Activated CD8-positive, alpha-beta T cell treated with anti-CD3 and anti-CD28 coated beads, Interleukin-2, amount 10 ng/mL, durations not matched to agents 7 days and 5 days (primary cell): ENCODE results near the gene CEP192. TPM values are rescaled to one million over a fixed set of nuclear protein-coding genes. Genes with fewer than 3 reads are reported as not detected.

Experiments used
- ATAC-seq: fragments of 150-1000 bp; cut with Tn5 transposase; one replicate; pipeline ENCODE4 v1.10.0; 2021; ENCODE audit warnings: moderate library complexity
- CTCF ChIA-PET: fragments of 350-600 bp; sonication (Branson Sonifier 250); formaldehyde crosslinking; loops from one replicate; lab custom pipeline; 2021; ENCODE audit warnings: antibody characterized with exemption; lab: Charles Lee
- POLR2A ChIA-PET: fragments of 350-600 bp; sonication (Branson Sonifier 250); formaldehyde crosslinking; loops from one replicate; lab custom pipeline; 2021; ENCODE audit warnings: antibody characterized with exemption; lab: Charles Lee
- DNase-seq: peaks from one replicate; pipeline ENCODE4 v3.0.0-alpha.2; 2020
- H3K27ac Mint-ChIP-seq: one replicate; pipeline ENCODE4 v1.8.0; 2021; ENCODE audit warnings: mild to moderate bottlenecking, mixed read lengths
- H3K27me3 Mint-ChIP-seq: one replicate; pipeline ENCODE4 v1.8.0; 2021; ENCODE audit warnings: low read depth, mixed read lengths
- H3K36me3 Mint-ChIP-seq: one replicate; pipeline ENCODE4 v1.8.0; 2021; ENCODE audit warnings: low read depth, mixed read lengths
- H3K4me1 Mint-ChIP-seq: one replicate; pipeline ENCODE4 v1.8.0; 2021; ENCODE audit warnings: low read depth, mixed read lengths
- H3K4me3 Mint-ChIP-seq: one replicate; pipeline ENCODE4 v1.8.0; 2021; ENCODE audit warnings: mild to moderate bottlenecking, mixed read lengths
- H3K9me3 Mint-ChIP-seq: one replicate; pipeline ENCODE4 v1.8.0; 2022; ENCODE audit warnings: mixed read lengths; ENCODE audit not compliant: insufficient read depth
- total RNA-seq, 2 experiments: library from RNA; stranded (reverse); gene quantifications; one replicate each; pipeline ENCODE4 v1.2.3, GENCODE V29; 2021

CEP192 gene
- total RNA-seq, 2 experiments from 2014 or later: 55.9 to 61.0 TPM

GRCh38 chr18:13136056-13136903, 145.1 kb downstream of the CEP192 start:
- Mint-ChIP-seq H3K4me3 (peak overlapping the region; percentile 98), H3K36me3 (peaks cover 4% of the 10 kb centered on the region), H3K27ac (peak overlapping the region; percentile 79), H3K9me3 (no peaks in the 10 kb centered on the region), H3K4me1 (peaks cover 30% of the 10 kb centered on the region), H3K27me3 (no peaks in the 10 kb centered on the region)
- ChIA-PET CTCF (no interaction called here), POLR2A (interaction anchor here (0.6 to 1.8 kb wide), 5 partner anchors 11 to 188 kb away, joined by 3 to 11 read pairs (median 3); partner anchors contain the start of genes CEP192 and SEH1L)
- DNase-seq: peak; percentile 46
- peak; percentile 6 for ATAC-seq

- no peaks in the 10 kb centered on the region for H3K9me3 Mint-ChIP-seq
- no peaks in the 10 kb centered on the region for H3K36me3 Mint-ChIP-seq
Measured at GRCh38 chr18:13136904-13137669, 145.9 kb downstream of the CEP192 start.

GRCh38 chr18:13137670-13138419, 146.7 kb downstream of the CEP192 start:
- POLR2A ChIA-PET: interaction anchor here (0.7 to 1.8 kb wide), 7 partner anchors 11 to 474 kb away, joined by 3 to 11 read pairs (median 4); partner anchors contain the start of gene CEP192
- DNase-seq (peak; percentile 92), ATAC-seq (peak; percentile 91)
- H3K4me3 Mint-ChIP-seq: peak overlapping the region; percentile 98
- H3K27me3 Mint-ChIP-seq: no peaks in the 10 kb centered on the region
- no peaks in the 10 kb centered on the region for H3K36me3 Mint-ChIP-seq
- peaks cover 5% of the 10 kb centered on the region for H3K9me3 Mint-ChIP-seq
- CTCF ChIA-PET: interaction anchor here (0.6 kb wide), 1 partner anchor 22 kb away, joined by 3 read pairs; no protein-coding TSS in a partner anchor
- H3K27ac Mint-ChIP-seq: peak overlapping the region; percentile 98
- peaks cover 32% of the 10 kb centered on the region for H3K4me1 Mint-ChIP-seq

More at GRCh38 chr18:13136904-13137669, 145.9 kb downstream of the CEP192 start:
- DNase-seq (peak; percentile 69), ATAC-seq (peak; percentile 54)
- Mint-ChIP-seq H3K4me1 (peaks cover 32% of the 10 kb centered on the region), H3K4me3 (peak overlapping the region; percentile 98), H3K27me3 (no peaks in the 10 kb centered on the region), H3K27ac (peak overlapping the region; percentile 98)
- POLR2A ChIA-PET: interaction anchor here (0.6 to 1.8 kb wide), 9 partner anchors 10 to 475 kb away, joined by 3 to 11 read pairs (median 3); partner anchors contain the start of genes CEP192 and SEH1L
- CTCF ChIA-PET: no interaction called here

- Mint-ChIP-seq H3K9me3 (peaks cover 12% of the 10 kb centered on the region), H3K4me3 (peak overlapping the region; percentile 98), H3K27me3 (no peaks in the 10 kb centered on the region), H3K27ac (peak overlapping the region; percentile 98), H3K4me1 (peaks cover 32% of the 10 kb centered on the region), H3K36me3 (peaks cover 4% of the 10 kb centered on the region)
- CTCF ChIA-PET: interaction anchor here (2.8 kb wide), 1 partner anchor 21 kb away, joined by 23 read pairs; no protein-coding TSS in a partner anchor
- DNase-seq (no peak), ATAC-seq (no peak)
- POLR2A ChIA-PET: interaction anchor here (0.7 to 1.8 kb wide), 5 partner anchors 12 to 474 kb away, joined by 3 to 11 read pairs (median 4); partner anchors contain the start of gene CEP192
Measured at GRCh38 chr18:13138420-13139139, 147.4 kb downstream of the CEP192 start.

- Mint-ChIP-seq H3K36me3 (peaks cover 9% of the 10 kb centered on the region), H3K27ac (no peak overlapping the region), H3K4me3 (no peak overlapping the region), H3K4me1 (peaks cover 32% of the 10 kb centered on the region), H3K27me3 (no peaks in the 10 kb centered on the region), H3K9me3 (peaks cover 24% of the 10 kb centered on the region)
- POLR2A ChIA-PET: no interaction called here
- no peak for DNase-seq
- ATAC-seq: no peak
- CTCF ChIA-PET: interaction anchor here (2.8 kb wide), 1 partner anchor 19 kb away, joined by 23 read pairs; no protein-coding TSS in a partner anchor
Measured at GRCh38 chr18:13139885-13140450, 148.8 kb downstream of the CEP192 start.

- H3K4me1 Mint-ChIP-seq: peaks cover 22% of the 10 kb centered on the region
- peaks cover 9% of the 10 kb centered on the region for H3K36me3 Mint-ChIP-seq
- H3K27ac Mint-ChIP-seq: no peak overlapping the region
- CTCF ChIA-PET: interaction anchor here (2.8 kb wide), 1 partner anchor 18 kb away, joined by 23 read pairs; no protein-coding TSS in a partner anchor
- DNase-seq (no peak), ATAC-seq (no peak)
- no peaks in the 10 kb centered on the region for H3K27me3 Mint-ChIP-seq
- H3K9me3 Mint-ChIP-seq: peaks cover 24% of the 10 kb centered on the region
- H3K4me3 Mint-ChIP-seq: no peak overlapping the region
- POLR2A ChIA-PET: no interaction called here
Measured at GRCh38 chr18:13141209-13141608, 150.0 kb downstream of the CEP192 start.

- Mint-ChIP-seq H3K4me1 (peaks cover 4% of the 10 kb centered on the region), H3K27me3 (peaks cover 14% of the 10 kb centered on the region), H3K27ac (no peak overlapping the region), H3K9me3 (peaks cover 24% of the 10 kb centered on the region), H3K4me3 (no peak overlapping the region), H3K36me3 (peaks cover 9% of the 10 kb centered on the region)
- ChIA-PET POLR2A (interaction anchor here (0.7 kb wide), 1 partner anchor 414 kb away, joined by 3 read pairs; no protein-coding TSS in a partner anchor), CTCF (interaction anchor here (1.0 kb wide), 1 partner anchor 14 kb away, joined by 7 read pairs; no protein-coding TSS in a partner anchor)
- ATAC-seq (no peak), DNase-seq (no peak)
Measured at GRCh38 chr18:13145636-13146190, 154.6 kb downstream of the CEP192 start.

- H3K9me3 Mint-ChIP-seq: peaks cover 24% of the 10 kb centered on the region
- POLR2A ChIA-PET: no interaction called here
- CTCF ChIA-PET: no interaction called here
- peaks cover 9% of the 10 kb centered on the region for H3K36me3 Mint-ChIP-seq
- H3K27me3 Mint-ChIP-seq: peaks cover 20% of the 10 kb centered on the region
- DNase-seq (no peak), ATAC-seq (no peak)
- no peak overlapping the region for H3K27ac Mint-ChIP-seq
- H3K4me3 Mint-ChIP-seq: no peak overlapping the region
- no peaks in the 10 kb centered on the region for H3K4me1 Mint-ChIP-seq
Measured at GRCh38 chr18:13147130-13147529, 156.0 kb downstream of the CEP192 start.

- H3K4me3 Mint-ChIP-seq: no peak overlapping the region
- no peaks in the 10 kb centered on the region for H3K36me3 Mint-ChIP-seq
- ChIA-PET POLR2A (no interaction called here), CTCF (interaction anchor here (1.0 kb wide), 1 partner anchor 8 kb away, joined by 5 read pairs; no protein-coding TSS in a partner anchor)
- peaks cover 21% of the 10 kb centered on the region for H3K9me3 Mint-ChIP-seq
- H3K27me3 Mint-ChIP-seq: peaks cover 29% of the 10 kb centered on the region
- DNase-seq (no peak), ATAC-seq (no peak)
- H3K4me1 Mint-ChIP-seq: no peaks in the 10 kb centered on the region
- H3K27ac Mint-ChIP-seq: no peak overlapping the region
Measured at GRCh38 chr18:13151656-13152055, 160.5 kb downstream of the CEP192 start.

GRCh38 chr18:13158428-13158827, 167.3 kb downstream of the CEP192 start:
- Mint-ChIP-seq H3K36me3 (peaks cover 9% of the 10 kb centered on the region), H3K27me3 (peaks cover 9% of the 10 kb centered on the region), H3K4me3 (no peak overlapping the region), H3K27ac (no peak overlapping the region), H3K4me1 (peaks cover 3% of the 10 kb centered on the region), H3K9me3 (peaks cover 38% of the 10 kb centered on the region)
- no peak for DNase-seq
- ChIA-PET CTCF (interaction anchor here (1.0 to 2.5 kb wide), 8 partner anchors 9 to 766 kb away, joined by 3 to 37 read pairs (median 6); no protein-coding TSS in a partner anchor), POLR2A (no interaction called here)
- ATAC-seq: no peak
